HG03175 (cell line): Measurements from ENCODE around the gene TENM3.

Source experiments
- ATAC-seq: cut with Tn5 transposase; IDR thresholded peaks from one replicate; pipeline ENCODE4 v1.9.1; 2021; ENCODE audit warnings: mild to moderate bottlenecking, moderate library complexity; ENCODE audit not compliant: unreplicated experiment

TENM3 gene

GRCh38 chr4:182649698-182650477 is 406.7 kb downstream of the TENM3 start:
- no peak for ATAC-seq

- ATAC-seq, result no peak
Measured at GRCh38 chr4:182653596-182653995, 410.4 kb downstream of the TENM3 start.

GRCh38 chr4:182655340-182655739 is 412.1 kb downstream of the TENM3 start:
- no peak for ATAC-seq

GRCh38 chr4:182662551-182662950 is 419.3 kb downstream of the TENM3 start:
- ATAC-seq, result no peak

- ATAC-seq, result no peak
Measured at GRCh38 chr4:182671231-182671630, 428.0 kb downstream of the TENM3 start.

- ATAC-seq, result no peak
Measured at GRCh38 chr4:182671749-182672148, 428.5 kb downstream of the TENM3 start.

GRCh38 chr4:182678590-182678989 is 435.4 kb downstream of the TENM3 start:
- ATAC-seq, result no peak

GRCh38 chr4:182679533-182679932 is 436.3 kb downstream of the TENM3 start:
- no peak for ATAC-seq

- ATAC-seq, result no peak
Measured at GRCh38 chr4:182680234-182680653, 437.0 kb downstream of the TENM3 start.

- no peak for ATAC-seq
Measured at GRCh38 chr4:182683661-182684060, 440.5 kb downstream of the TENM3 start.

- no peak for ATAC-seq
Measured at GRCh38 chr4:182684796-182685195, 441.6 kb downstream of the TENM3 start.

- ATAC-seq, result no peak
Measured at GRCh38 chr4:182688081-182688480, 444.9 kb downstream of the TENM3 start.

- ATAC-seq, result no peak
Measured at GRCh38 chr4:182694551-182694950, 451.3 kb downstream of the TENM3 start.

GRCh38 chr4:182695009-182695408 is 451.8 kb downstream of the TENM3 start:
- no peak for ATAC-seq

- ATAC-seq, result no peak
Measured at GRCh38 chr4:182695842-182696241, 452.6 kb downstream of the TENM3 start.

GRCh38 chr4:182697094-182697493 is 453.9 kb downstream of the TENM3 start:
- ATAC-seq, result no peak

GRCh38 chr4:182698212-182698611 is 455.0 kb downstream of the TENM3 start:
- no peak for ATAC-seq

- no peak for ATAC-seq
Measured at GRCh38 chr4:182699201-182699600, 456.0 kb downstream of the TENM3 start.

- ATAC-seq, result no peak
Measured at GRCh38 chr4:182699795-182700194, 456.6 kb downstream of the TENM3 start.

- no peak for ATAC-seq
Measured at GRCh38 chr4:182700362-182701160, 457.4 kb downstream of the TENM3 start.

- no peak for ATAC-seq
Measured at GRCh38 chr4:182704077-182704476, 460.9 kb downstream of the TENM3 start.

- no peak for ATAC-seq
Measured at GRCh38 chr4:182704948-182705347, 461.7 kb downstream of the TENM3 start.
